NCI-H82 (cell line): ENCODE data around the gene COPS3.
A peak's percentile ranks its signal among the peaks of the same experiment; 100 is the strongest.
"Not testable (repeated sequence)": the region's sequence is repeated elsewhere in the genome, so short reads cannot be mapped to it uniquely, and the experiment has no call there.

Experiments used
- DNase-seq: peaks from one replicate; lab custom pipeline; 2025; lab: John Stamatoyannopoulos, UW

The COPS3 gene

GRCh38 chr17:17301659-17302058, 20.6 kb upstream of the COPS3 start:
- not testable (repeated sequence) for DNase-seq

GRCh38 chr17:17300624-17301568, 19.9 kb upstream of the COPS3 start:
- DNase-seq, result peak; percentile 62

DNA sequence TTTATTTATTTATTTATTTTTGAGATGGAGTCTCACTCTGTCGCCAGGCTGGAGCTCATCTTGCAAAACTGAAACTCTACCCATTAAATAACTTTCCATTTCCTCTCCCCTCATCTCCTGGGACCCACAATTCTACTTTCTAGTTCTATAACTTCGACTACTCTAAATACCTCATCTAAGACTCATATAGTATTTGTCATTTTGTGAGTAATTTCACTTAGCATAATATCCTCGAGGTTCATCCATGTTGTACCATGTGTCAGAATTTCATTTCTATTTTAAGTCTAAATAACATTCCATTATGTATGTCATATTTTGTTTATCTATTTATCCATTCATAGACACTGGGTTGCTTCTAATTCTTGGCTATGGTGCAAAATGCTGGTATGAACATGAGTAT, 17.1 kb upstream of the COPS3 start:
- DNase-seq, result no peak

DNA sequence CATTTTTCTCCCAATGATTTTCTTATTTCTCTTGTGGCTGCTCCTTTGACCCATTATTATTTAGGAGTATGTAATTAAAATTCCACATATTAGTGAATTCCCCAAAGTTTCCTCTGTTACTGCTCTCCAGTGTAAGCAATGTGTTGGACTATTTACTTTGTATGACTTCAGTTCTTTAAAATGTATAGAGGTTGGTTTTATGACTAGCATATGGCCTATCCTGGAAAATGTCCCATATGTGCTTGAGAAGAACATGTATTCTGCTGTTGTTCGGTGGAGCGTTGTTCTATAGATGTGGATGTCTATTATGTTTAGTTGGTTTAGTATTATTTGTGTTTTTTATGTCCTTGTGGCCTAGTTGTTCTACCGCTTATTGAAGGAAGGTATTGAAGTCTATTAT, 16.2 kb upstream of the COPS3 start:
- DNase-seq, result no peak

GRCh38 chr17:17295141-17295540, 14.1 kb upstream of the COPS3 start:
- DNase-seq, result no peak

DNA sequence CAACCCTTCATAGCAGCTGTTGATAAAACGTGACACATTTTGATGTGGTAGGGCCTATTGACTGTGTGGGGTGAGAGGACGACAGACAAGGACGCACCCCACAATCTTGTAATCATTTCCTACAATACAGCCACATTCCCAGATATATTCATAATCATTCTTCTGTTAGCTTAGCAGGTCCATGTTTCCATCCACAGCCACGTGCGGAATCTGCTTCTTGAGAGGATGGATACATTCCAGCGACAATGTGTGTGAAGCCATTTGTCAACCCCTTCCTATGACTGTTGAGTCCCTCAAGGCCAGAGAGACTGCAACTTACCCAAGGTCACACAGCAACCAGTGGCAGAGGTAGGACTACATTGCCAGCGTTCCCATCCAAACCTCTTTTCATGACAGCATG, 8.7 kb upstream of the COPS3 start:
- no peak for DNase-seq

GRCh38 chr17:17289086-17289485, 8.0 kb upstream of the COPS3 start:
- DNase-seq, result no peak

DNA sequence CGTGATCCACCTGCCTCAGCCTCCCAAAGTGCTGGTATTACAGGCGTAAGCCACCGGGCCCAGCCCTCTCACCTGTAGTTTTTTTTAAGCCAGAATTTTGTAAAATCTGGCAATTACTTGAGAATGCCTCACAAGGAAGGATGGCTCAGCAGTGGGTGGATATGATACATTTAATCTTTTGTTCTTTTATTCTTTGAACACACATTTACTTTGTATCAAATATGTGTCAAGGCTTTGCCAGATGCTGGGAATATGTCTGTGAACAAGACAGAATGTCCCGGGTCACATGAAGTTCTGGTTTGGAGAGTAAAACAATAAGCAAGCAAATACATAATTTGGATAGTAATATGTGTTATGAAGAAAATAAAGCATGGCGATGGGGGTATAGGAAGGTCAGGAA, 4.9 kb upstream of the COPS3 start:
- no peak for DNase-seq

DNA sequence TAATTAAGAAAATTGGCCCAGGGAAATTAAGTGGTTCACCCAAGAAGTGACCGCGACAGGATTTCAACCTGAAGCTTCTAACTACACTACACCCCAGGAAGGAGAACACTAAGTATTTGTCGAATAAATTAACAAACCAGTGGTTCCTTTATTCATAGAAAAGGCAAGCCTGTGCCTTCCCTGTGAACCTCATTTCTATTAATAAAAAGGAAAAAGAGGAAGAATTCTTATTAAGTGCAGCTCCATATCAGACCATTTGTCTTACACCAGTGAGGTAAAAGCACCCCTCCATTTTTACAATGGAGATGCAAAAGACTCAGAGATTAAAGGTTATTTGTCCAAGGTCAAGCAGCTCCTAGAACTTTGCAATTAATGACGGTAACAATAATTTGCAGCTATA, 1.7 kb downstream of the COPS3 start:
- no peak for DNase-seq

- not testable (repeated sequence) for DNase-seq
Measured at GRCh38 chr17:17277431-17277830, 3.6 kb downstream of the COPS3 start.

DNA sequence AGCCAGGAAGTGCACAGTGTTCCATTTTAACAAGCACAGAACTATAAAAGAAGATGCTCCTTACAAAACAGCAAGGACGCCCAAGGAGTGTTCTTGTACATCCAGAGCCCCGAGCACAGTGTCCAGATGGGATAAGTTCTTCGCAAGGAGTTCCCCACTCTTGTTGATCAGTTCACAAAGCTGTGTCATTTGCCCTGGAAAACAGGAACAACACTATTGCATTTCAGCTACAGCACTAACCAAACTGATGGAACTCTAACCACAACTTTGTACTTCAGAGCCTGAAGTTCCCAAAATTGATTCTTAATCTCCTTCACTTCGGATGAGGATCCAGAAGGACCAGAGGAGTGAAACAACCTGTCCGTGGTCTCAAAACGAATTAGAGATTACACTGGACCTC, 5.1 kb downstream of the COPS3 start:
- DNase-seq, result no peak

- peak; percentile 36 for DNase-seq
Measured at GRCh38 chr17:17269926-17270773, 10.9 kb downstream of the COPS3 start.

DNA sequence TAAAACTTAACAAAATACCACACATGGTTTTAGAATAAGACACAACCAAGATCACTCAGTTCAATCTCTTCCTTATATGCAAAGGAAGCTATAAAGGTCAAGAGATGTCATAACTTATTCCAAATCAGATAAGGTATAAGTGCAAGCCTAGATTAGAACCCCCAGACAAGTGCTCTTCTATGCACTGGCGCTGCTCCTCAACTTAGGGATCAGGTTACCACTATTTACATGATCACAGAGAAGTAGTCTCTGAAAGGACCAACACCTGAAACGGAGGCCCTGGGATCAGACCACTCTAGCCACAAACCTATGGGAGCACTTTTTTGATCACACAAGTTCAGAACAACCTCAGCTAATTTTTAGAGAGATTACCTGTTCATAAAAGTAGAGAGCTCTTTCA, 16.6 kb downstream of the COPS3 start:
- no peak for DNase-seq

DNA sequence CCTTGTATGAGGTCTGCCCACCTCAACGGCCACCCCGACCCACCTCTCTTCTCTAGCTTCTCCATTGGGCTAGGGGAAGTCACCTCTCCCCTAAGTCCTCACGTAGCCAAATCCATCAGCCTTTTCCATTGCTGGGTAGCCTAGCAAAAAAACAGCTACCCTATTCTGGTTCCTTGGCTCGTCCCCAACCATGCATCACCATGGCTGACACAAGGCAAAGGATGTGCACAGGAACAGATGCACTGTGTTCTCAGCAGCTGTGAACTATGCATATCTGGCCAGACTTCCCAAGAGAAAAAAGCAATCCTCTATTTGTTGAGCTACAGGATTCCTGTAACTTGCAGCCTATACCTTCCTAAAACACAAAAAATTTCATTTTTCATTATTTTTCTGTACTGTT, 22.0 kb downstream of the COPS3 start:
- no peak for DNase-seq

- DNase-seq, result no peak
Measured at GRCh38 chr17:17258011-17258410, 23.0 kb downstream of the COPS3 start.

GRCh38 chr17:17256316-17256715, 24.7 kb downstream of the COPS3 start:
- DNase-seq, result no peak

DNA sequence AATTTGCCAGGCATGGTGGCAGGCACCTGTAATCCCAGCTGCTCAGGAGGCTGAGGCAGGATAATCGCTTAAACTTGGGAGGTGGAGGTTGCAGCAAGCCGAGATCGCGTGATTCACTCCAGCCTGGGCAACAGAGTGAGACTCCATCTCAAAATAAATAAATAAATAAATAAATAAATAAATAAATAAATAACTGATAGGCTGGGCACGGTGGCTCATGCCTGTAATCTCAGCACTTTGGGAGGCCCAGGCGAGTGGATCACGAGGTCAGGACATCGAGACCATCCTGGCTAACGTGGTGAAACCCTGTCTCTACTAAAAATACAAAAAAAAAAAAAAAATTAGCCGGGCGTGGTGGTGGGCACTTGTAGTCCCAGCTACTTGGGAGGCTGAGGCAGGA, 25.4 kb downstream of the COPS3 start:
- DNase-seq, result not testable (repeated sequence)

- DNase-seq, result no peak
Measured at GRCh38 chr17:17254036-17254435, 27.0 kb downstream of the COPS3 start.

- no peak for DNase-seq
Measured at GRCh38 chr17:17253406-17253805, 27.6 kb downstream of the COPS3 start.

DNA sequence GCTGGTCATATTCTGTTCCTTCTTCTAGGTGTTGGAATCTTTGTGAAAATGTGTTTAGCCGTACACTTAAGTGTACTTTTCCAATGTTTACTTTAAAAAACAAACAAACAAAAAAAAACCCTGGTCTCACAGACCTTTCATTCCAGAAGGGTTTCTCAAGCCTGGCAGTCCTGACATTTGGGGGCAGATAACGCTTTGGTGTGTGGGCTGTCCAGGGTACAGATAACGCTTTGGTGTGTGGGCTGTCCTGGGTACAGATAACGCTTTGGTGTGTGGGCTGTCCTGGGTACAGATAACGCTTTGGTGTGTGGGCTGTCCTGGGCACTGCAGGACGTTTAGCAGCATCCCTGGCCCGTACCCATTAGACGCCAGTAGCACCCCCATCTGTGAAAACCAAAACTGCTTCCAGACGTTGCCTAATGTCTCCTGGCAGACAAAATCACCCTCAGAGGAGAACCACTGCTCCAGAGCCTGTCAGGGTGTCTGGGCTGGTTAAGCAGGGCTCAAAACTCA, 28.8 kb downstream of the COPS3 start:
- DNase-seq, result no peak

- no peak for DNase-seq
Measured at GRCh38 chr17:17246879-17247278, 34.2 kb downstream of the COPS3 start.

DNA sequence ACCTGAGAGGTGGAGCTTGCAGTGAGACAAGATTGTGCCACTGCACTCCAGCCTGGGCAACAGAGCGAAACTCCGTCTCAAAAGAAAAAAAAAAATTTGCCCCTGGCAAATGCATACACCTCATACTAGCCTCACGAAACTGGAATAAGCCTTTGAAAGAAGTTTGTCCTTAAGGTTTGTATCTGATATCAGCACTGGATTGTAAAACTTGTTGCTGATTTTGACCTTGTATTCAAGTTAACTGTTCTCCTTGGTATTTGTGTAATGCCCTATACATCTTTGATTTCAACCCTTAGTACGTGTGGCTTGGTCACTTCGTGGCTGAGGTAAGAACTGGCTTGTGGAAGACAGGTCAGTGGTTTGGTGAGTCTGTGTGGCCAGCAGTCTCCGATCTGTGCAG, 37.9 kb downstream of the COPS3 start:
- DNase-seq, result no peak

- DNase-seq, result no peak
Measured at GRCh38 chr17:17242246-17242645, 38.8 kb downstream of the COPS3 start.
